ENCODE results near the gene NAV1.

The NAV1 gene

GRCh38 chr1:201561601-201562000 is 22.7 kb downstream of the NAV1 start:
- no peak overlapping the region for H3K27ac ChIP-seq (ENCODE audit: low read depth, low read length)
- 0 out of 2 replicates have a peak, but pooled peaks cover 4% of the 10 kb centered on the region for H3K4me1 ChIP-seq (ENCODE audit: control insufficient read depth, insufficient read depth, low read length)

DNA sequence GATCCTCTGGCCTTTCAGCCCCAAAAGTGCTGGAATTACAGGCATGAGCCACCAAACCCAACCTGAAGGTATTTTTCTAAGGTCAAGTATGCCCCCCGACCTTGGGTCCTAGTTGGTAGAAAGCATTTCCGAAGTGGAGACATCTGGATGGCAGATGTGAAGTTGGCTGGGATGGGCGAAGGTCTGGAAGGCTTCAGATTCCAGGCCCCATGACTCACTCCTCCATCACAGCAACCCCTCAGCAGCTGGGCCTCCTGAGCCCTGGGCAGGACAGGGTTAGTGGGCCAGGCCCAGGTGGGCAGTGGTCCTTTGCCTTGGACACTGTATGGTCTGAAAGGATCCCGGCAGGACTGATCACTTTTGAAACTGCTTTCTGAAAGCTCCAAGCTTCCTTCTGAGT is 23.3 kb downstream of the NAV1 start:
- no peak overlapping the region for H3K27ac ChIP-seq (ENCODE audit: low read depth, low read length)
- no peak overlapping the region for H3K9ac ChIP-seq (ENCODE audit: low read length)
- H3K4me1 ChIP-seq (ENCODE audit: control insufficient read depth, insufficient read depth, low read length): 0 out of 2 replicates have a peak, but pooled peaks cover 4% of the 10 kb centered on the region
- no peaks in the 10 kb centered on the region for H3K9me3 ChIP-seq (ENCODE audit: control insufficient read depth, insufficient read depth, low read depth, low read length)
- H3K36me3 ChIP-seq (ENCODE audit: control insufficient read depth, insufficient read depth, low read length): no peaks in the 10 kb centered on the region
- no peaks in the 10 kb centered on the region for H3K27me3 ChIP-seq (ENCODE audit: control insufficient read depth, insufficient read depth, low read length)
- H3K4me3 ChIP-seq (ENCODE audit: low read depth, low read length): no peak overlapping the region

More at GRCh38 chr1:201561601-201562000, 22.7 kb downstream of the NAV1 start:
- no peaks in the 10 kb centered on the region for H3K27me3 ChIP-seq (ENCODE audit: control insufficient read depth, insufficient read depth, low read length)
- no peak overlapping the region for H3K9ac ChIP-seq (ENCODE audit: low read length)
- no peaks in the 10 kb centered on the region for H3K36me3 ChIP-seq (ENCODE audit: control insufficient read depth, insufficient read depth, low read length)
- no peak overlapping the region for H3K4me3 ChIP-seq (ENCODE audit: low read depth, low read length)
- H3K9me3 ChIP-seq (ENCODE audit: control insufficient read depth, insufficient read depth, low read depth, low read length): no peaks in the 10 kb centered on the region

DNA sequence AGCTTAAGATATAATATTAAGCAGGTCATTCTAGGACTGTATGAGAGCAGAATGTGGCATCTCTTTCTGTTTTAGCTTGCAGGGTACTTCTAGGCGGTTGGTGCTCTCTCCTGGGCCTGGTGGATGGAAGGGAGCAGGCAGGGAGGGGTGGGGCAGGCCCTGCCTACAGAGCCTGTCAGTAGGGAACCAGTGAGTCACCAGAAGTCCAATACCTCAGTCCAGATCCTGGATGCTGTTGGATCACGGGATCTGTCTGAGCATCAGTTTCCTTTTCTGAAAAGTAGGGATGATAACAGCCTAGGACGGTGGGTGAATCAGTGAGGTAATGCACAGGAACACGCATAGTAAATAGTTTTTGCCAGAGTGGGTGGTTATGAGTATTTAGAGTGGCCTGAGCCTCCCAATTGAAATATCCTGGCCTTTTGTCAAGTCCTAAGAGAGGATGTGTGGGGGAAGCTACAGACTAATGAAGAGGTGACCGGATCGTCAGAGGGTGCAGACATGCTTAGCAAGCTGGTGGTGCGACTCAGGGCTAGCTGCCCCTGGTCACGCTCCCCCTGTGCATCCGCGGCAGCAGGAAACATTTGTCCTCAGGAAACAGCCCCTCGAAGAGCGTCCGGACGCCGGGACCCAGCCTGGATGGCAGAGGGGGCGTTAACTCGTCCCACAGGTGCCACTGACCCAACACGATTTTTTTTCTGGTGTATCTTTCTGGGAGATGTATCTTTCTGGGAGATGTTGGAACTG is 23.9 kb downstream of the NAV1 start:
- no peaks in the 10 kb centered on the region for H3K36me3 ChIP-seq (ENCODE audit: control insufficient read depth, insufficient read depth, low read length)
- no peak overlapping the region for H3K27ac ChIP-seq (ENCODE audit: low read depth, low read length)
- 0 out of 2 replicates have a peak, but pooled peaks cover 4% of the 10 kb centered on the region for H3K4me1 ChIP-seq (ENCODE audit: control insufficient read depth, insufficient read depth, low read length)

GRCh38 chr1:201563406-201563780 is 24.5 kb downstream of the NAV1 start:
- H3K27me3 ChIP-seq (ENCODE audit: control insufficient read depth, insufficient read depth, low read length): no peaks in the 10 kb centered on the region
- no peaks in the 10 kb centered on the region for H3K36me3 ChIP-seq (ENCODE audit: control insufficient read depth, insufficient read depth, low read length)
- H3K9me3 ChIP-seq (ENCODE audit: control insufficient read depth, insufficient read depth, low read depth, low read length): no peaks in the 10 kb centered on the region
- H3K9ac ChIP-seq (ENCODE audit: low read length): no peak overlapping the region
- H3K4me1 ChIP-seq (ENCODE audit: control insufficient read depth, insufficient read depth, low read length): 0 out of 2 replicates have a peak, but pooled peaks cover 4% of the 10 kb centered on the region
- H3K4me3 ChIP-seq (ENCODE audit: low read depth, low read length): no peak overlapping the region
- no peak overlapping the region for H3K27ac ChIP-seq (ENCODE audit: low read depth, low read length)

More for the DNA sequence above, 23.9 kb downstream of the NAV1 start:
- Histone ChIP-seq H3K27me3 (ENCODE audit: control insufficient read depth, insufficient read depth, low read length) (no peaks in the 10 kb centered on the region), H3K9ac (ENCODE audit: low read length) (no peak overlapping the region), H3K9me3 (ENCODE audit: control insufficient read depth, insufficient read depth, low read depth, low read length) (no peaks in the 10 kb centered on the region), H3K4me3 (ENCODE audit: low read depth, low read length) (no peak overlapping the region)

- Histone ChIP-seq H3K36me3 (ENCODE audit: control insufficient read depth, insufficient read depth, low read length) (no peaks in the 10 kb centered on the region), H3K4me1 (ENCODE audit: control insufficient read depth, insufficient read depth, low read length) (peaks cover 4% of the 10 kb centered on the region; the same call in 1 of the 2 replicates), H3K27ac (ENCODE audit: low read depth, low read length) (no peak overlapping the region), H3K9me3 (ENCODE audit: control insufficient read depth, insufficient read depth, low read depth, low read length) (no peaks in the 10 kb centered on the region), H3K27me3 (ENCODE audit: control insufficient read depth, insufficient read depth, low read length) (no peaks in the 10 kb centered on the region), H3K9ac (ENCODE audit: low read length) (no peak overlapping the region), H3K4me3 (ENCODE audit: low read depth, low read length) (no peak overlapping the region)
These were observed 25.0 kb downstream of the NAV1 start for GRCh38 chr1:201563941-201564340.

DNA sequence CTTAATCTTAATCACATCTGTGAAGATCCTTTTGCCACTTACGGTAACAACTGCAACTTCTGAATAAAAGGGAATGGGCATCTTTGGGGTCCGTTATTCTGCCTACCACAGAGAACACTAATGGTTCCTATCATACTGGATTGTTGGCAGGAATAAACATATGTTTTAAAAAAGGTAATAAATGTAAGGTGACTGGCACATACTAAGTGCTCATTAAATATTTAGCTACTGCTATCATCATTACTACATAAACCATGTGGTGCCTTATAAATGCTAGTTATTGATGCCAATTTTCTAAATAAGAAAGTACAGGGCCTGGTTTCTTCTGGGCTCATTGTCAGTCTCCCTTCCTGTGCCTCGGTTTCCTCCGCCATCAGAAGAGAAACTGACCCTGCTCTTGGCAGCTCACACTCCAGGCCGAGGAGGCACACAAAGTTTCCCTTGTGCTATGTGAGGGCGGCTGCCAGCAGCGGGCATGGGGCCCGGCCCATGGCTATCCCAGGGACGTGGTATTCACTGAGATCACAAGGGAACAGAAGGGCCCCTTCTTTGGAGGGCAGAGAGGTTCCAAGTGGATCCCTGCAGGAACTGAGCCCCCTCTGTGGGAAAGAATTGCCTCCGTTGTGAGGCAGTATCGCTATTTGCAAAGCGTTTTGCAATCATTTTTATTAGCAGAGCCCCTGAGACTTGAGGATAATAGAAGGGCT is 26.2 kb downstream of the NAV1 start:
- H3K4me1 ChIP-seq (ENCODE audit: control insufficient read depth, insufficient read depth, low read length): no peaks in the 10 kb centered on the region; the same call in 1 of the 2 replicates

GRCh38 chr1:201565771-201566528 is 27.0 kb downstream of the NAV1 start:
- Histone ChIP-seq H3K27ac (ENCODE audit: low read depth, low read length) (no peak overlapping the region), H3K36me3 (ENCODE audit: control insufficient read depth, insufficient read depth, low read length) (no peaks in the 10 kb centered on the region), H3K9ac (ENCODE audit: low read length) (no peak overlapping the region), H3K4me3 (ENCODE audit: low read depth, low read length) (no peak overlapping the region), H3K27me3 (ENCODE audit: control insufficient read depth, insufficient read depth, low read length) (no peaks in the 10 kb centered on the region), H3K9me3 (ENCODE audit: control insufficient read depth, insufficient read depth, low read depth, low read length) (no peaks in the 10 kb centered on the region), H3K4me1 (ENCODE audit: control insufficient read depth, insufficient read depth, low read length) (no peaks in the 10 kb centered on the region; the same call in 1 of the 2 replicates)

More for the DNA sequence above, 26.2 kb downstream of the NAV1 start:
- Histone ChIP-seq H3K9me3 (ENCODE audit: control insufficient read depth, insufficient read depth, low read depth, low read length) (no peaks in the 10 kb centered on the region), H3K4me3 (ENCODE audit: low read depth, low read length) (no peak overlapping the region), H3K9ac (ENCODE audit: low read length) (no peak overlapping the region), H3K36me3 (ENCODE audit: control insufficient read depth, insufficient read depth, low read length) (no peaks in the 10 kb centered on the region), H3K27ac (ENCODE audit: low read depth, low read length) (no peak overlapping the region), H3K27me3 (ENCODE audit: control insufficient read depth, insufficient read depth, low read length) (no peaks in the 10 kb centered on the region)

GRCh38 chr1:201566529-201566823 is 27.5 kb downstream of the NAV1 start:
- no peaks in the 10 kb centered on the region for H3K27me3 ChIP-seq (ENCODE audit: control insufficient read depth, insufficient read depth, low read length)
- H3K4me3 ChIP-seq (ENCODE audit: low read depth, low read length): no peak overlapping the region
- no peak overlapping the region for H3K9ac ChIP-seq (ENCODE audit: low read length)
- H3K27ac ChIP-seq (ENCODE audit: low read depth, low read length): no peak overlapping the region
- H3K9me3 ChIP-seq (ENCODE audit: control insufficient read depth, insufficient read depth, low read depth, low read length): no peaks in the 10 kb centered on the region
- no peaks in the 10 kb centered on the region for H3K36me3 ChIP-seq (ENCODE audit: control insufficient read depth, insufficient read depth, low read length)
- no peaks in the 10 kb centered on the region; the same call in 1 of the 2 replicates for H3K4me1 ChIP-seq (ENCODE audit: control insufficient read depth, insufficient read depth, low read length)

- Histone ChIP-seq H3K36me3 (ENCODE audit: control insufficient read depth, insufficient read depth, low read length) (no peaks in the 10 kb centered on the region), H3K9me3 (ENCODE audit: control insufficient read depth, insufficient read depth, low read depth, low read length) (no peaks in the 10 kb centered on the region), H3K27me3 (ENCODE audit: control insufficient read depth, insufficient read depth, low read length) (no peaks in the 10 kb centered on the region), H3K9ac (ENCODE audit: low read length) (no peak overlapping the region), H3K4me1 (ENCODE audit: control insufficient read depth, insufficient read depth, low read length) (no peaks in the 10 kb centered on the region; the same call in 1 of the 2 replicates), H3K27ac (ENCODE audit: low read depth, low read length) (no peak overlapping the region), H3K4me3 (ENCODE audit: low read depth, low read length) (no peak overlapping the region)
These were observed 28.2 kb downstream of the NAV1 start for GRCh38 chr1:201566933-201567801.

- no peaks in the 10 kb centered on the region for H3K36me3 ChIP-seq (ENCODE audit: control insufficient read depth, insufficient read depth, low read length)
- H3K27ac ChIP-seq (ENCODE audit: low read depth, low read length): no peak overlapping the region
These were observed 29.3 kb downstream of the NAV1 start for GRCh38 chr1:201568265-201568664.

More at GRCh38 chr1:201568265-201568664, 29.3 kb downstream of the NAV1 start:
- H3K4me1 ChIP-seq (ENCODE audit: control insufficient read depth, insufficient read depth, low read length): no peaks in the 10 kb centered on the region; the same call in 1 of the 2 replicates
- H3K9me3 ChIP-seq (ENCODE audit: control insufficient read depth, insufficient read depth, low read depth, low read length): no peaks in the 10 kb centered on the region
- no peak overlapping the region for H3K9ac ChIP-seq (ENCODE audit: low read length)
- no peak overlapping the region for H3K4me3 ChIP-seq (ENCODE audit: low read depth, low read length)
- no peaks in the 10 kb centered on the region for H3K27me3 ChIP-seq (ENCODE audit: control insufficient read depth, insufficient read depth, low read length)
